ENCODE measurements around the gene PBX2.
"Not testable (repeated sequence)": the region's sequence is repeated elsewhere in the genome, so short reads cannot be mapped to it uniquely, and the experiment has no call there.

Gene PBX2

GRCh38 chr6:32202186-32202585 is 12.2 kb upstream of the PBX2 start:
- no peak for DNase-seq (ENCODE audit: low spot score)

- DNase-seq (ENCODE audit: low spot score) = no peak
These were observed 10.9 kb upstream of the PBX2 start for GRCh38 chr6:32200711-32201475.

GRCh38 chr6:32198866-32199265 is 8.9 kb upstream of the PBX2 start:
- no peak for DNase-seq (ENCODE audit: low spot score)

GRCh38 chr6:32198345-32198696 is 8.3 kb upstream of the PBX2 start:
- no peak for DNase-seq (ENCODE audit: low spot score)

- no peak for DNase-seq (ENCODE audit: low spot score)
These were observed 6.9 kb upstream of the PBX2 start for GRCh38 chr6:32196682-32197616.

- DNase-seq (ENCODE audit: low spot score) = peak; percentile 96
These were observed 6.1 kb upstream of the PBX2 start for GRCh38 chr6:32195902-32196681.

GRCh38 chr6:32195652-32195901 is 5.6 kb upstream of the PBX2 start:
- DNase-seq (ENCODE audit: low spot score) = peak; percentile 100

GRCh38 chr6:32194825-32195651 is 5.0 kb upstream of the PBX2 start:
- DNase-seq (ENCODE audit: low spot score) = peak; percentile 57

GRCh38 chr6:32194388-32194787 is 4.4 kb upstream of the PBX2 start:
- DNase-seq (ENCODE audit: low spot score) = no peak

GRCh38 chr6:32193096-32193495 is 3.1 kb upstream of the PBX2 start:
- not testable (repeated sequence) for DNase-seq (ENCODE audit: low spot score)

- no peak for DNase-seq (ENCODE audit: low spot score)
These were observed 2.6 kb upstream of the PBX2 start, which contains the start of gene GPSM3 for GRCh38 chr6:32192608-32193039. TSS of gene GPSM3 (minus strand) at chr6:32192643. CDS start at chr6:32192513, 130 bp downstream.

GRCh38 chr6:32191696-32192607 is 1.9 kb upstream of the PBX2 start:
- no peak for DNase-seq (ENCODE audit: low spot score)

- no peak for DNase-seq (ENCODE audit: low spot score)
These were observed 1.1 kb upstream of the PBX2 start for GRCh38 chr6:32190911-32191677.

- no peak for DNase-seq (ENCODE audit: low spot score)
These were observed 304 bp downstream of the PBX2 start for GRCh38 chr6:32189742-32190053.

GRCh38 chr6:32189069-32189741 is 797 bp downstream of the PBX2 start:
- DNase-seq (ENCODE audit: low spot score) = no peak

- DNase-seq (ENCODE audit: low spot score) = no peak
These were observed 1.5 kb downstream of the PBX2 start for GRCh38 chr6:32188381-32189068.

GRCh38 chr6:32187725-32188380 is 2.1 kb downstream of the PBX2 start:
- not testable (repeated sequence) for DNase-seq (ENCODE audit: low spot score)

Data from putamen (tissue), 1 donor.